Activated CD8-positive, alpha-beta memory T cell treated with anti-CD3 and anti-CD28 coated beads, Interleukin-2, amount 10 ng/mL, durations not matched to agents 7 days and 5 days (primary cell): ENCODE data around the gene ZNF30. TPM values are rescaled to one million over a fixed set of nuclear protein-coding genes. Genes with fewer than 3 reads are reported as not detected.
A peak's percentile ranks its signal among the peaks of the same experiment; 100 is the strongest.
"Not testable (repeated sequence)": the region's sequence is repeated elsewhere in the genome, so short reads cannot be mapped to it uniquely, and the experiment has no call there.

Source experiments
- ATAC-seq: fragments of 150-1000 bp; cut with Tn5 transposase; one replicate; pipeline ENCODE4 v1.10.0; 2021; ENCODE audit warnings: moderate library complexity
- CTCF ChIA-PET: fragments of 350-600 bp; sonication (Branson Sonifier 250); formaldehyde crosslinking; loops from one replicate; lab custom pipeline; 2021; ENCODE audit warnings: antibody characterized with exemption; lab: Charles Lee
- DNase-seq: peaks from one replicate; pipeline ENCODE4 v3.0.0-alpha.2; 2020
- H3K27ac Mint-ChIP-seq: one replicate; pipeline ENCODE4 v1.8.0; 2021; ENCODE audit warnings: mild to moderate bottlenecking, mixed read lengths
- H3K27me3 Mint-ChIP-seq: one replicate; pipeline ENCODE4 v1.8.0; 2021; ENCODE audit warnings: mixed read lengths
- H3K36me3 Mint-ChIP-seq: one replicate; pipeline ENCODE4 v1.8.0; 2021; ENCODE audit warnings: mild to moderate bottlenecking, mixed read lengths
- H3K4me1 Mint-ChIP-seq: one replicate; pipeline ENCODE4 v1.8.0; 2021; ENCODE audit warnings: mixed read lengths
- H3K4me3 Mint-ChIP-seq: one replicate; pipeline ENCODE4 v1.8.0; 2021; ENCODE audit warnings: mild to moderate bottlenecking, moderate library complexity, mixed read lengths
- H3K9me3 Mint-ChIP-seq: one replicate; pipeline ENCODE4 v1.8.0; 2022; ENCODE audit warnings: low read depth, mixed read lengths
- total RNA-seq, 2 experiments: library from RNA; stranded (reverse); gene quantifications; one replicate each; pipeline ENCODE4 v1.2.3, GENCODE V29; 2021

The ZNF30 gene
- total RNA-seq, result 1 to 10 TPM; 2.7 TPM

DNA sequence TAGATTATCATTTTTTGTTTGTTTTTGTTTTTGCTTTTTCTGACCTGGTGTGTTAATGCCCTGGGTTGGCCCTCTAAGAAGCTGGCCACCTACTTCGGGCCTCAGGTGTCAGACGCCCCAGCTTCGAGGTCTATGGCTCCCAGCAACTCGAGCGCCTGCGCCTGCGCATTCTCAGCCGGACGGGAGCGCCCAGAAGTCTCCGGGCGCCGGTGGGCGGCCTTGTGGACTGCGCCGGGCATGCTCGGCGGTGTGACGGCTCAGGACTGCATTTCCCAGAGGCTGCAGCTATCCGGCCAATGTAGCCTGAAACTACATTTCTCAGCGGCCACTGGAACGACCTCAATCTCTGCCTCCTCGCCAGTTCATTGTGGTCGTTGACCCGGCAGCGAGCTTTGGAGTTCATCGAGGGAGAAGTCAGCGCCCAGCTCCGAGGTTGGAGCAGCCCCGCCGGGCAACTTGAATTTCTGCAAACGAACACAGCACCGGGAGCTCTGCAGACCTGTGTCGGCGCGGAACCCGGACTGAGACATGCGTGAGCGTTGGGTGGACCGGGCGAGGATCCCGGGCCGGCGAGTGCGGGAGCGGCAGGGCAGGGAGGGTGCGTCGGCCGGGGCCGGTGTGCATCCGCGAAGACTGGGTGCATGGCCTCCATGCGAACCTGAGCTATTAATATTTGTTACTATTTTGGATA, at the start of gene ZNF30:
TSS of gene ZNF30 (plus strand) at position 219 of the 691 bp plus-strand sequence. CDS start 3,045 bp downstream, outside the sequence.
- peak within 1 kb of the TSS; percentile 76 for H3K27ac Mint-ChIP-seq
- peak; percentile 86 for DNase-seq
- peak within 1 kb of the TSS; percentile 86 for H3K4me3 Mint-ChIP-seq
- no peaks in the 10 kb centered on the region for H3K9me3 Mint-ChIP-seq
- H3K4me1 Mint-ChIP-seq, result peaks cover 12% of the 10 kb centered on the region
- CTCF ChIA-PET, result interaction anchor here (1.0 to 1.5 kb wide), 5 partner anchors 9 to 88 kb away, joined by 3 to 4 read pairs (median 4); no protein-coding TSS in a partner anchor
- peak; percentile 99 for ATAC-seq
- H3K36me3 Mint-ChIP-seq, result peaks cover 20% of the 10 kb centered on the region
- H3K27me3 Mint-ChIP-seq, result no peaks in the 10 kb centered on the region

- CTCF ChIA-PET, result no interaction called here
- DNase-seq (no peak), ATAC-seq (no peak)
- no peaks in the 10 kb centered on the region for H3K4me1 Mint-ChIP-seq
- H3K9me3 Mint-ChIP-seq, result peaks cover 4% of the 10 kb centered on the region
- no peaks in the 10 kb centered on the region for H3K36me3 Mint-ChIP-seq
- no peak overlapping the region for H3K4me3 Mint-ChIP-seq
- H3K27me3 Mint-ChIP-seq, result peaks cover under 1% of the 10 kb centered on the region
- no peak overlapping the region for H3K27ac Mint-ChIP-seq
These were observed 47.1 kb upstream of the ZNF30 start for GRCh38 chr19:34879563-34879962.

DNA sequence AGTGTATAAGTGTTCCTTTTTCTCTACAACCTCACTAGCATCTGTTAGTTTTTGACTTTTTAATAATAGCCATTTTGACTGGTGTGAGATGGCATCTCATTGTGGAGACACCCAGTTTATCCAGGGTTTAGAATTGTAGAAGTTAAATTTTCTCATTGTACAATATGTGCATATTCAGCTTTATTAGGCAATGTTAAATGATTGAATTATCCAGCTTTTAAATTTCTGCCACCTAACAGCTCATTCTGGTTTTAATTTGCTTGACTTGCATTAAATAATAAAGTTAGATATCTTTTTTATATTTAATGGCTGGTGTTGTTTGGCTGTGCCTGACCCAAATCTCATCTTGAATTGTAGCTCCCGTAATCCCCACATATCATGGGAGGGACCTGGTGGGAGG, 46.7 kb upstream of the ZNF30 start:
- Mint-ChIP-seq H3K9me3 (peaks cover 9% of the 10 kb centered on the region), H3K27ac (no peak overlapping the region), H3K4me1 (no peaks in the 10 kb centered on the region), H3K36me3 (no peaks in the 10 kb centered on the region), H3K4me3 (no peak overlapping the region), H3K27me3 (peaks cover 3% of the 10 kb centered on the region)
- DNase-seq, result no peak
- no peak for ATAC-seq
- CTCF ChIA-PET, result no interaction called here

DNA sequence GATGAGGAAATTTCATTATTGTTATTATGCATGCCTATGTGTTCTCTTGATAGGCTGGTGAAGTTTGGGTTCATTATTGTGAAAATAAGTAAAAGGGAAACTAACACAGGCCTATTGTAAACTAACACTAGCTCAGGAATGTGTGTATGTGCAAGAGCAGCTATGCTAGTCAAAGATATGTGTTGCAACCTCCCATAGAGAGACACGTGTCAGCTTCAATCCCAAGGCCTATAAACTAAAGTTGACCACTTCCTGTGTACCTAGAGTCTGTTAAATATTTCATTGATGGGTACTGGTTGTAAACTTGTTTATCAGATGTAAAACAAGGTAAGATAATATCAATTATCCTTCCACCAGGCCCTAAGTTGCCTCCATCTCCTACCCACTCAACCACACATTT, 44.7 kb upstream of the ZNF30 start:
- H3K4me1 Mint-ChIP-seq, result no peaks in the 10 kb centered on the region
- no peak for ATAC-seq
- peaks cover 1% of the 10 kb centered on the region for H3K36me3 Mint-ChIP-seq
- no peak overlapping the region for H3K27ac Mint-ChIP-seq
- DNase-seq, result no peak
- peaks cover 3% of the 10 kb centered on the region for H3K27me3 Mint-ChIP-seq
- no peak overlapping the region for H3K4me3 Mint-ChIP-seq
- peaks cover 11% of the 10 kb centered on the region for H3K9me3 Mint-ChIP-seq
- CTCF ChIA-PET, result interaction anchor here (1.8 kb wide), 1 partner anchor 244 kb away, joined by 3 read pairs; no protein-coding TSS in a partner anchor

GRCh38 chr19:34888091-34888490, 38.6 kb upstream of the ZNF30 start:
- ATAC-seq (no peak), DNase-seq (no peak)
- peaks cover 1% of the 10 kb centered on the region for H3K36me3 Mint-ChIP-seq
- no peak overlapping the region for H3K27ac Mint-ChIP-seq
- no peak overlapping the region for H3K4me3 Mint-ChIP-seq
- H3K4me1 Mint-ChIP-seq, result no peaks in the 10 kb centered on the region
- H3K9me3 Mint-ChIP-seq, result peaks cover 11% of the 10 kb centered on the region
- CTCF ChIA-PET, result no interaction called here
- peaks cover 3% of the 10 kb centered on the region for H3K27me3 Mint-ChIP-seq

- H3K36me3 Mint-ChIP-seq, result peaks cover under 1% of the 10 kb centered on the region
- no peak for ATAC-seq
- peaks cover 23% of the 10 kb centered on the region for H3K27me3 Mint-ChIP-seq
- H3K9me3 Mint-ChIP-seq, result peaks cover 3% of the 10 kb centered on the region
- DNase-seq, result no peak
- CTCF ChIA-PET, result no interaction called here
- no peak overlapping the region for H3K27ac Mint-ChIP-seq
- no peak overlapping the region for H3K4me3 Mint-ChIP-seq
- H3K4me1 Mint-ChIP-seq, result no peaks in the 10 kb centered on the region
These were observed 26.5 kb upstream of the ZNF30 start for GRCh38 chr19:34900245-34900644.

DNA sequence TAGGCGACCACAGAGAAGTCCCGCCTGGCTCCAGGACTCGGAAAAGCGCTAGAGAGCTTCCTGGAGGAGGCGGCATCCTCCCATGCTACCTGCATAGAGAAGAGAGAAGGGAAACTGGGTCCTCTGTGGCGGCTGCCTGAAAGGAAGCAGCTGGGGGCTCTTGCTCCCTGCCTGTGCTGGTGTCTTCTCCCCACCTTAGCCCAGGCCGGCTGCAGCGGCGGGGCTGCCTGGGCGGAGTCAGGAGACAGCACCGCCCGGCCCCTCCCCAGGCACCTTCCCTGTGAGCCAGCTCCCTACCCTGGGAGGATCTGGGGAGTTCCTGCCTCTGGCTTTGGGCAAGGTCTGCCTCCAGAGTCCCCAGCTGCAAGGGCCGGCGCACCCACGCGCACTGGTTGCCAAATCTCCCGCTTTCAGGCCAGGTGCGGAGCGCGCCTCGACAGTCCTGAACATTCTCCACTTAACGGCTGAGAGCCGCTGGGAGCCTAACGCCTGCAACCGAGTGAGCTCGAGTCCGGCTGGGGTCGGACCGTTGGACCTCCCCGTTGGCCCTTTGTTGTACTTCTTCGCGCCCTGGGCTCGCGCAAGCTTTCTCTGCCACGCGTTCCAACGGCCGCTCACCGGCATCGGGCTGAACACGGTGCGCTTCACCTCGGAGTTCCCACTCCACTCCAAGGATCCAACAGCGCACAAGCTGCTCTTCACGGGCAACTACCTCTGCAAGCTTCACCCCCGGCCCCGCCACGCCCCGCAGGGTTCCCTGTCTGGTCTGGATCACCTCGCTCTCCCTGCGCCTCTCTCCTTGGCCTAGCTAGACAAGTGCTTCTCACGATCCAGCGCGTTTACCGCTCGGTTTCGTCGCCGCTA, 21.8 kb upstream of the ZNF30 start:
- Mint-ChIP-seq H3K36me3 (peaks cover 6% of the 10 kb centered on the region), H3K4me1 (peaks cover 2% of the 10 kb centered on the region), H3K4me3 (no peak overlapping the region), H3K27ac (no peak overlapping the region), H3K9me3 (peaks cover 10% of the 10 kb centered on the region), H3K27me3 (peaks cover 44% of the 10 kb centered on the region)
- ATAC-seq, result no peak
- CTCF ChIA-PET, result interaction anchor here (0.9 kb wide), 1 partner anchor 13 kb away, joined by 3 read pairs; no protein-coding TSS in a partner anchor
- DNase-seq, result no peak

GRCh38 chr19:34910770-34911169, 15.9 kb upstream of the ZNF30 start:
- DNase-seq (no peak), ATAC-seq (no peak)
- Mint-ChIP-seq H3K27me3 (peaks cover 15% of the 10 kb centered on the region), H3K4me1 (no peaks in the 10 kb centered on the region), H3K9me3 (peaks cover 6% of the 10 kb centered on the region), H3K36me3 (peaks cover 5% of the 10 kb centered on the region), H3K27ac (no peak overlapping the region), H3K4me3 (no peak overlapping the region)
- CTCF ChIA-PET, result no interaction called here

DNA sequence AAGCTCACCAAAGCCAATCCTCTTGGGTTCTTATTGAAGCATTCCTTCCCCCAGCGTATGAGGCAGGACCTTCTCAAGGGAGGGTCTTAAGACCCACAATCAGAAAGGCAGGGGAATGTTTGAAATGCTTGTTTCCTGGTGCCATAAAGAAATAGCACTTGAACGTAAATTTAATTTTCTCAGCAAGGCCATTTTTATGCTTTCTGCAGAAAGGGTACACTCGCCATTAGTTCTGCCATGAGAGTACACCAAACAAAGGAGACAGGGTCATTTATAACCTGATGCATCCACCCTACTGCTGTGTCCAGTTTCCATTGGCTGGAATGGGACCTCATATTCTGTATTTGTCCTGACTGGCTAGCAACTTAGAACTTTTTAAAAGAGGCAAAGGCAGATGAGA, 9.6 kb upstream of the ZNF30 start:
- H3K36me3 Mint-ChIP-seq, H3K4me3 Mint-ChIP-seq, H3K27me3 Mint-ChIP-seq, H3K4me1 Mint-ChIP-seq, ATAC-seq, DNase-seq, H3K27ac Mint-ChIP-seq: not testable (repeated sequence)
- CTCF ChIA-PET, result interaction anchor here (1.3 kb wide), 1 partner anchor 12 kb away, joined by 3 read pairs; no protein-coding TSS in a partner anchor
- peaks cover 13% of the 10 kb centered on the region for H3K9me3 Mint-ChIP-seq

GRCh38 chr19:34918190-34918589, 8.5 kb upstream of the ZNF30 start:
- no peak overlapping the region for H3K27ac Mint-ChIP-seq
- ATAC-seq, result no peak
- H3K27me3 Mint-ChIP-seq, result no peaks in the 10 kb centered on the region
- H3K4me1 Mint-ChIP-seq, result no peaks in the 10 kb centered on the region
- H3K36me3 Mint-ChIP-seq, result peaks cover 1% of the 10 kb centered on the region
- no peak overlapping the region for H3K4me3 Mint-ChIP-seq
- CTCF ChIA-PET, result interaction anchor here (1.3 kb wide), 1 partner anchor 13 kb away, joined by 3 read pairs; no protein-coding TSS in a partner anchor
- peaks cover 13% of the 10 kb centered on the region for H3K9me3 Mint-ChIP-seq
- no peak for DNase-seq

DNA sequence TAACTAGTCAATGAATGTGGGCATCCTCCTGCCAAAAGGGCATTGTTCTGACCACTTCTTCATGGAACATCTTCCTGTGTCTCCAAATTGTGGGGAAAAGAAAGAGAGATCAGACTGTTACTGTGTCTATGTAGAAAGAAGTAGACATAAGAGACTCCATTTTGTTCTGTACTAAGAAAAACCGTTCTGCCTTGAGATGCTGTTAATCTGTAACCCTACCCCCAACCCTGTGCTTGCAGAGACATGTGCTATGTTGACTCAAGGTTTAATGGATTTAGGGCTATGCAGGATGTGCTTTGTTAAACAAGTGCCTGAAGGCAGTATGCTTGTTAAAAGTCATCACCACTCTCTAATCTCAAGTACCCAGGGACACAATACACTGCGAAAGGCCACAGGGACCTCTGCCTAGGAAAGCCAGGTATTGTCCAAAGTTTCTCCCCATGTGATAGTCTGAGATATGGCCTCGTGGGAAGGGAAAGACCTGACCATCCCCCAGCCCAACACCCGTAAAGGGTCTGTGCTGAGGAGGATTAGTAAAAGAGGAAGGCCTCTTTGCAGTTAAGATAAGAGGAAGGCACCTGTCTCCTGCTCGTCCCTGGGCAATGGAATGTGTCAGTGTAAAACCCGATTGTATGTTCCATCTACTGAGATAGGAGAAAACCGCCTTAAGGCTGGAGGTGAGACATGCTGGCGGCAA, 6.5 kb upstream of the ZNF30 start:
- CTCF ChIA-PET, H3K36me3 Mint-ChIP-seq: not testable (repeated sequence)

DNA sequence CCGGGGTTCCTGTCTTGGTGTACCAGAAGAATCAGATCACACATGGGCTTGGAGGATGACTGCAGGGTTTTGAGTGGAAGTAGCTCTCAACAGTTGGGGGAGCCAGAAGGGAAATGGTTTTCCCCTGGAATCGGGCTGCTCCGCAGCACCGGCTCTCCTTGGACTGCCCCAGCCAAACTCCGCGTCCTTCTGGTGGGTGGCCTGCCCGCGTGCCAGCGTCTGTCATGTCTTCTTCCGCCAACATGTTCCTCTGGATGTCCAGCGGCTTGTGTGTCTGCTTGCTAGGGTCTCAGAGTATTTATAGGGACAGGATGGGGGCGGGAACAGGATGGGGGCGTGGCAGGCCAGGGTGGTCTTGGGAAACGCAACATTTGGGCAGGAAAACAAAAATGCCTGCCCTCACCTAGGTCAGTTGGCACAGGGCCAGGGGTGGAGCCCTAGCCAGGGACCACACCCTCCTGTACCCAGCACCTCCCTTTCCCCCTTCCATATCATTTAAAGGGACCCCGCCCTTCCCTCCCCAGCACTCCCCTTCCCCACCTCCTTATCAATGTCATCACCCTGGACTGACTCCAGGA, 1.3 kb upstream of the ZNF30 start:
- no peaks in the 10 kb centered on the region for H3K9me3 Mint-ChIP-seq
- CTCF ChIA-PET, result no interaction called here
- H3K27me3 Mint-ChIP-seq, result no peaks in the 10 kb centered on the region
- H3K36me3 Mint-ChIP-seq, result peaks cover 11% of the 10 kb centered on the region
- ATAC-seq (no peak), DNase-seq (no peak)
- H3K27ac Mint-ChIP-seq, result no peak overlapping the region
- H3K4me1 Mint-ChIP-seq, result peaks cover 12% of the 10 kb centered on the region
- H3K4me3 Mint-ChIP-seq, result no peak overlapping the region

More for the DNA sequence above, 6.5 kb upstream of the ZNF30 start:
- H3K9me3 Mint-ChIP-seq, result peaks cover 13% of the 10 kb centered on the region
- not testable (repeated sequence) for DNase-seq, ATAC-seq, H3K27me3 Mint-ChIP-seq, H3K4me1 Mint-ChIP-seq, H3K4me3 Mint-ChIP-seq, H3K27ac Mint-ChIP-seq

DNA sequence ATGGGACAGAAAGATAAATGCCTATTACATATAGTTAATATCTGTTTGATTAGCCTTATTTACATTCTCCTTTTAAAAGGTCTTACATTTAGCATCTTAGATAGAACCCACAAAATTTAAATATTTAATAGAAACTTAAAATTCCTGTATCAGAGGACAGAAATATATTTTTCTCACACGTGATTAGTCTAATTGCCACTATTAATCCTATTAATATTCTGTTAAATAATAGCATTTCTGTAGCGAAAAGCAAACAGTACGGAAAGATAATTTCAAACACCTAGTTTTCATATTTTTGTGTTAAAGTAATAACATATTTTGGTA, 380 bp upstream of the ZNF30 start:
- no peak for DNase-seq
- no peak for ATAC-seq
- CTCF ChIA-PET, result interaction anchor here (1.1 to 1.5 kb wide), 4 partner anchors 10 to 88 kb away, joined by 3 to 4 read pairs (median 4); no protein-coding TSS in a partner anchor
- Mint-ChIP-seq H3K4me1 (peaks cover 12% of the 10 kb centered on the region), H3K27ac (no peak overlapping the region), H3K36me3 (peaks cover 15% of the 10 kb centered on the region), H3K4me3 (peak overlapping the region; percentile 86), H3K9me3 (no peaks in the 10 kb centered on the region), H3K27me3 (no peaks in the 10 kb centered on the region)
